ENCODE measurements around the gene MAL. TPM values are rescaled to one million over a fixed set of nuclear protein-coding genes. Genes with fewer than 3 reads are reported as not detected.

MAL gene
- total RNA-seq, 1 donor from 2014 or later: 272 TPM

GRCh38 chr2:95002498-95002897 lies 23.0 kb upstream of the MAL start:
- intact Hi-C loops (cut with micrococcal nuclease): no loop called here
- H3K4me1 Mint-ChIP-seq (ENCODE audit: low read depth): no peaks in the 10 kb centered on the region
- H3K4me3 Mint-ChIP-seq: no peak overlapping the region
- no peaks in the 10 kb centered on the region for H3K36me3 Mint-ChIP-seq (ENCODE audit: low read depth)
- H3K27ac Mint-ChIP-seq: no peak overlapping the region
- no peaks in the 10 kb centered on the region for H3K9me3 Mint-ChIP-seq
- peaks cover 22% of the 10 kb centered on the region for H3K27me3 Mint-ChIP-seq (ENCODE audit: insufficient read depth)
- DNase-seq (ENCODE audit: low spot score): no peak

- Mint-ChIP-seq H3K4me3 (no peak overlapping the region), H3K27me3 (ENCODE audit: insufficient read depth) (peaks cover 11% of the 10 kb centered on the region), H3K36me3 (ENCODE audit: low read depth) (no peaks in the 10 kb centered on the region), H3K27ac (no peak overlapping the region), H3K4me1 (ENCODE audit: low read depth) (no peaks in the 10 kb centered on the region), H3K9me3 (no peaks in the 10 kb centered on the region)
- no peak for DNase-seq (ENCODE audit: low spot score)
- intact Hi-C loops (cut with micrococcal nuclease): no loop called here
Measured at GRCh38 chr2:95004287-95004686, 21.2 kb upstream of the MAL start.

- peaks cover 8% of the 10 kb centered on the region for H3K27me3 Mint-ChIP-seq (ENCODE audit: insufficient read depth)
- intact Hi-C loops (cut with micrococcal nuclease): no loop called here
- DNase-seq (ENCODE audit: low spot score): no peak
- H3K4me1 Mint-ChIP-seq (ENCODE audit: low read depth): no peaks in the 10 kb centered on the region
- H3K27ac Mint-ChIP-seq: no peak overlapping the region
- no peaks in the 10 kb centered on the region for H3K9me3 Mint-ChIP-seq
- H3K4me3 Mint-ChIP-seq: no peak overlapping the region
- no peaks in the 10 kb centered on the region for H3K36me3 Mint-ChIP-seq (ENCODE audit: low read depth)
Measured at GRCh38 chr2:95004711-95005110, 20.8 kb upstream of the MAL start.

GRCh38 chr2:95005726-95006125 lies 19.8 kb upstream of the MAL start:
- no peaks in the 10 kb centered on the region for H3K9me3 Mint-ChIP-seq
- H3K4me1 Mint-ChIP-seq (ENCODE audit: low read depth): no peaks in the 10 kb centered on the region
- H3K36me3 Mint-ChIP-seq (ENCODE audit: low read depth): no peaks in the 10 kb centered on the region
- H3K4me3 Mint-ChIP-seq: no peak overlapping the region
- no peak overlapping the region for H3K27ac Mint-ChIP-seq
- intact Hi-C loops (cut with micrococcal nuclease): no loop called here
- peaks cover 4% of the 10 kb centered on the region for H3K27me3 Mint-ChIP-seq (ENCODE audit: insufficient read depth)
- no peak for DNase-seq (ENCODE audit: low spot score)

GRCh38 chr2:95006588-95006987 lies 18.9 kb upstream of the MAL start:
- H3K27ac Mint-ChIP-seq: no peak overlapping the region
- H3K27me3 Mint-ChIP-seq (ENCODE audit: insufficient read depth): peaks cover 4% of the 10 kb centered on the region
- H3K9me3 Mint-ChIP-seq: no peaks in the 10 kb centered on the region
- H3K36me3 Mint-ChIP-seq (ENCODE audit: low read depth): no peaks in the 10 kb centered on the region
- no peaks in the 10 kb centered on the region for H3K4me1 Mint-ChIP-seq (ENCODE audit: low read depth)
- H3K4me3 Mint-ChIP-seq: no peak overlapping the region
- DNase-seq (ENCODE audit: low spot score): no peak
- intact Hi-C loops (cut with micrococcal nuclease): no loop called here

GRCh38 chr2:95007031-95007609 lies 18.4 kb upstream of the MAL start:
- H3K36me3 Mint-ChIP-seq (ENCODE audit: low read depth): no peaks in the 10 kb centered on the region
- intact Hi-C loops (cut with micrococcal nuclease): no loop called here
- H3K4me1 Mint-ChIP-seq (ENCODE audit: low read depth): no peaks in the 10 kb centered on the region
- DNase-seq (ENCODE audit: low spot score): no peak
- no peak overlapping the region for H3K27ac Mint-ChIP-seq
- H3K4me3 Mint-ChIP-seq: no peak overlapping the region
- no peaks in the 10 kb centered on the region for H3K9me3 Mint-ChIP-seq
- peaks cover 4% of the 10 kb centered on the region for H3K27me3 Mint-ChIP-seq (ENCODE audit: insufficient read depth)

GRCh38 chr2:95007822-95008221 lies 17.7 kb upstream of the MAL start:
- Mint-ChIP-seq H3K27me3 (ENCODE audit: insufficient read depth) (peaks cover 4% of the 10 kb centered on the region), H3K4me1 (ENCODE audit: low read depth) (peaks cover 4% of the 10 kb centered on the region), H3K27ac (no peak overlapping the region), H3K36me3 (ENCODE audit: low read depth) (no peaks in the 10 kb centered on the region), H3K9me3 (no peaks in the 10 kb centered on the region), H3K4me3 (no peak overlapping the region)
- intact Hi-C loops (cut with micrococcal nuclease): no loop called here
- DNase-seq (ENCODE audit: low spot score): no peak

- Mint-ChIP-seq H3K27me3 (ENCODE audit: insufficient read depth) (peaks cover 4% of the 10 kb centered on the region), H3K9me3 (no peaks in the 10 kb centered on the region), H3K4me1 (ENCODE audit: low read depth) (peaks cover 9% of the 10 kb centered on the region), H3K4me3 (no peak overlapping the region), H3K27ac (no peak overlapping the region), H3K36me3 (ENCODE audit: low read depth) (no peaks in the 10 kb centered on the region)
- intact Hi-C loops (cut with micrococcal nuclease): no loop called here
- no peak for DNase-seq (ENCODE audit: low spot score)
Measured at GRCh38 chr2:95008306-95008705, 17.2 kb upstream of the MAL start.

- H3K27me3 Mint-ChIP-seq (ENCODE audit: insufficient read depth): peaks cover 2% of the 10 kb centered on the region
- no peak overlapping the region for H3K4me3 Mint-ChIP-seq
- no peak for DNase-seq (ENCODE audit: low spot score)
- peaks cover 12% of the 10 kb centered on the region for H3K4me1 Mint-ChIP-seq (ENCODE audit: low read depth)
- H3K9me3 Mint-ChIP-seq: no peaks in the 10 kb centered on the region
- H3K27ac Mint-ChIP-seq: no peak overlapping the region
- no peaks in the 10 kb centered on the region for H3K36me3 Mint-ChIP-seq (ENCODE audit: low read depth)
- intact Hi-C loops (cut with micrococcal nuclease): no loop called here
Measured at GRCh38 chr2:95008996-95009395, 16.5 kb upstream of the MAL start.

GRCh38 chr2:95009412-95009811 lies 16.1 kb upstream of the MAL start:
- Mint-ChIP-seq H3K4me3 (no peak overlapping the region), H3K27me3 (ENCODE audit: insufficient read depth) (no peaks in the 10 kb centered on the region), H3K36me3 (ENCODE audit: low read depth) (no peaks in the 10 kb centered on the region), H3K27ac (no peak overlapping the region), H3K4me1 (ENCODE audit: low read depth) (peaks cover 12% of the 10 kb centered on the region), H3K9me3 (no peaks in the 10 kb centered on the region)
- intact Hi-C loops (cut with micrococcal nuclease): no loop called here
- DNase-seq (ENCODE audit: low spot score): no peak

GRCh38 chr2:95010126-95010525 lies 15.4 kb upstream of the MAL start:
- Mint-ChIP-seq H3K36me3 (ENCODE audit: low read depth) (no peaks in the 10 kb centered on the region), H3K27me3 (ENCODE audit: insufficient read depth) (no peaks in the 10 kb centered on the region), H3K4me1 (ENCODE audit: low read depth) (peaks cover 13% of the 10 kb centered on the region), H3K9me3 (no peaks in the 10 kb centered on the region), H3K4me3 (no peak overlapping the region), H3K27ac (no peak overlapping the region)
- no peak for DNase-seq (ENCODE audit: low spot score)
- intact Hi-C loops (cut with micrococcal nuclease): no loop called here

GRCh38 chr2:95010718-95011117 lies 14.8 kb upstream of the MAL start:
- intact Hi-C loops (cut with micrococcal nuclease): no loop called here
- H3K9me3 Mint-ChIP-seq: no peaks in the 10 kb centered on the region
- H3K27ac Mint-ChIP-seq: no peak overlapping the region
- no peak overlapping the region for H3K4me3 Mint-ChIP-seq
- no peaks in the 10 kb centered on the region for H3K27me3 Mint-ChIP-seq (ENCODE audit: insufficient read depth)
- no peaks in the 10 kb centered on the region for H3K36me3 Mint-ChIP-seq (ENCODE audit: low read depth)
- DNase-seq (ENCODE audit: low spot score): no peak
- peaks cover 19% of the 10 kb centered on the region for H3K4me1 Mint-ChIP-seq (ENCODE audit: low read depth)

GRCh38 chr2:95012881-95013550 lies 12.5 kb upstream of the MAL start:
- no peak for DNase-seq (ENCODE audit: low spot score)
- intact Hi-C loops (cut with micrococcal nuclease): no loop called here
- no peaks in the 10 kb centered on the region for H3K27me3 Mint-ChIP-seq (ENCODE audit: insufficient read depth)
- H3K4me3 Mint-ChIP-seq: no peak overlapping the region
- H3K36me3 Mint-ChIP-seq (ENCODE audit: low read depth): no peaks in the 10 kb centered on the region
- H3K9me3 Mint-ChIP-seq: no peaks in the 10 kb centered on the region
- no peak overlapping the region for H3K27ac Mint-ChIP-seq
- H3K4me1 Mint-ChIP-seq (ENCODE audit: low read depth): peaks cover 20% of the 10 kb centered on the region

GRCh38 chr2:95013726-95014125 lies 11.8 kb upstream of the MAL start:
- H3K27me3 Mint-ChIP-seq (ENCODE audit: insufficient read depth): no peaks in the 10 kb centered on the region

More at GRCh38 chr2:95013726-95014125, 11.8 kb upstream of the MAL start:
- Mint-ChIP-seq H3K27ac (no peak overlapping the region), H3K36me3 (ENCODE audit: low read depth) (no peaks in the 10 kb centered on the region), H3K9me3 (no peaks in the 10 kb centered on the region), H3K4me1 (ENCODE audit: low read depth) (peaks cover 20% of the 10 kb centered on the region), H3K4me3 (no peak overlapping the region)
- intact Hi-C loops (cut with micrococcal nuclease): no loop called here
- no peak for DNase-seq (ENCODE audit: low spot score)

Measured in activated T-helper 1 cell treated with anti-CD3 and anti-CD28 coated beads, Interleukin-12 subunit alpha, Interleukin-12 subunit beta, Interleukin-2, Interleukin-4 antibody, amounts not matched to agents 30 ng/mL and 10 ng/mL and 1 ng/mL, durations not matched to agents 14 hours and 24 hours and 36 hours (primary cell).